Neural crest cell (in vitro differentiated cells): ENCODE data around the gene CNPY1. TPM values are rescaled to one million over a fixed set of nuclear protein-coding genes. Genes with fewer than 3 reads are reported as not detected.
A peak's percentile ranks its signal among the peaks of the same experiment; 100 is the strongest.

Experiments
- DNase-seq: peaks from one replicate; pipeline ENCODE4 v3.0.0; 2021; ENCODE audit warnings: low read depth, mixed read lengths, low spot score
- H3K27ac Mint-ChIP-seq: one replicate; pipeline ENCODE4 v1.8.0; 2021; ENCODE audit warnings: mild to moderate bottlenecking, mixed read lengths; ENCODE audit not compliant: unreplicated experiment
- H3K27me3 Mint-ChIP-seq: 2 replicates; pipeline ENCODE4 v1.8.0; 2021; ENCODE audit warnings: low read depth, mild to moderate bottlenecking, mixed read lengths
- H3K36me3 Mint-ChIP-seq: 2 replicates; pipeline ENCODE4 v1.8.0; 2021; ENCODE audit warnings: low read depth, mild to moderate bottlenecking, mixed read lengths
- H3K4me1 Mint-ChIP-seq: 2 replicates; pipeline ENCODE4 v1.8.0; 2021; ENCODE audit warnings: mixed read lengths
- H3K4me3 Mint-ChIP-seq: one replicate; pipeline ENCODE4 v1.8.0; 2021; ENCODE audit warnings: mild to moderate bottlenecking, mixed read lengths
- H3K9me3 Mint-ChIP-seq: 2 replicates; pipeline ENCODE4 v1.8.0; 2021; ENCODE audit warnings: mixed read lengths
- CTCF ChIP-seq: fragments of 200-600 bp; sonication (generic); conservative IDR thresholded peaks from 2 replicates; pipeline ENCODE4 v1.5.0; 2021; ENCODE audit warnings: antibody characterized with exemption, mild to moderate bottlenecking
- total RNA-seq: library from RNA; stranded (reverse); gene quantifications from 2 replicates; pipeline ENCODE4 v1.2.1, GENCODE V29; 2021

The CNPY1 gene
- total RNA-seq, 1 donor from 2014 or later, result 2.4 TPM

GRCh38 chr7:155509359-155509724 lies 37.0 kb downstream of the CNPY1 start:
- peak overlapping the region; percentile 82 for H3K4me3 Mint-ChIP-seq
- H3K27me3 Mint-ChIP-seq, result peaks cover 98% of the 10 kb centered on the region

GRCh38 chr7:155508376-155509358 lies 37.7 kb downstream of the CNPY1 start:
- peaks cover 46% of the 10 kb centered on the region for H3K4me1 Mint-ChIP-seq

More at GRCh38 chr7:155509359-155509724, 37.0 kb downstream of the CNPY1 start:
- DNase-seq, result no peak
- H3K27ac Mint-ChIP-seq, result no peak overlapping the region
- no peaks in the 10 kb centered on the region for H3K9me3 Mint-ChIP-seq
- TF ChIP-seq CTCF, result no peak
- peaks cover 46% of the 10 kb centered on the region for H3K4me1 Mint-ChIP-seq
- no peaks in the 10 kb centered on the region for H3K36me3 Mint-ChIP-seq

GRCh38 chr7:155507576-155507975 lies 38.8 kb downstream of the CNPY1 start:
- peaks cover 45% of the 10 kb centered on the region for H3K4me1 Mint-ChIP-seq
- no peaks in the 10 kb centered on the region for H3K36me3 Mint-ChIP-seq
- H3K27me3 Mint-ChIP-seq, result peaks cover 98% of the 10 kb centered on the region
- H3K4me3 Mint-ChIP-seq, result no peak overlapping the region
- DNase-seq, result no peak
- TF ChIP-seq CTCF, result no peak
- no peaks in the 10 kb centered on the region for H3K9me3 Mint-ChIP-seq
- H3K27ac Mint-ChIP-seq, result no peak overlapping the region

More at GRCh38 chr7:155508376-155509358, 37.7 kb downstream of the CNPY1 start:
- Mint-ChIP-seq H3K27me3 (peaks cover 98% of the 10 kb centered on the region), H3K9me3 (no peaks in the 10 kb centered on the region), H3K27ac (no peak overlapping the region), H3K36me3 (no peaks in the 10 kb centered on the region), H3K4me3 (peak overlapping the region; percentile 82)
- DNase-seq, result no peak
- TF ChIP-seq CTCF, result no peak

GRCh38 chr7:155506854-155507337 lies 39.5 kb downstream of the CNPY1 start:
- Mint-ChIP-seq H3K4me1 (peaks cover 38% of the 10 kb centered on the region), H3K27me3 (peaks cover 98% of the 10 kb centered on the region), H3K27ac (no peak overlapping the region), H3K4me3 (peak overlapping the region; percentile 23), H3K9me3 (no peaks in the 10 kb centered on the region), H3K36me3 (no peaks in the 10 kb centered on the region)
- DNase-seq, result peak; percentile 35
- TF ChIP-seq CTCF, result no peak

- Mint-ChIP-seq H3K4me1 (peaks cover 25% of the 10 kb centered on the region), H3K27me3 (peaks cover 98% of the 10 kb centered on the region)
Observed at GRCh38 chr7:155505422-155505793, 41.0 kb downstream of the CNPY1 start.

More at GRCh38 chr7:155505422-155505793, 41.0 kb downstream of the CNPY1 start:
- Mint-ChIP-seq H3K4me3 (no peak overlapping the region), H3K27ac (no peak overlapping the region), H3K36me3 (no peaks in the 10 kb centered on the region), H3K9me3 (no peaks in the 10 kb centered on the region)
- no peak for DNase-seq
- TF ChIP-seq CTCF, result no peak
